Muscle layer of colon (tissue), 2 donors: Measurements from ENCODE around the gene PPM1D.
"Not testable (repeated sequence)": the region's sequence is repeated elsewhere in the genome, so short reads cannot be mapped to it uniquely, and the experiment has no call there.

Experiments used
- H3K27ac ChIP-seq: one replicate; pipeline ENCODE4 v1.7.0; 2013; ENCODE audit warnings: low read depth, mild to moderate bottlenecking, low read length, moderate library complexity
- H3K27me3 ChIP-seq, 2 donors: one replicate each; pipeline ENCODE4 v1.7.0; 2013; ENCODE audit warnings: low read length in 2 of 2, mild to moderate bottlenecking in 2 of 2; ENCODE audit not compliant: insufficient read depth in 2 of 2, control insufficient read depth in 1 of 2
- H3K36me3 ChIP-seq: one replicate; pipeline ENCODE4 v1.7.0; 2013; ENCODE audit warnings: mild to moderate bottlenecking, low read length; ENCODE audit not compliant: insufficient read depth
- H3K4me1 ChIP-seq: one replicate; pipeline ENCODE4 v1.7.0; 2013; ENCODE audit warnings: mild to moderate bottlenecking, low read length; ENCODE audit not compliant: insufficient read depth
- H3K4me3 ChIP-seq, 2 donors: one replicate each; pipeline ENCODE4 v1.7.0; 2013; ENCODE audit warnings: low read length in 2 of 2, low read depth in 1 of 2, mild to moderate bottlenecking in 1 of 2, moderate library complexity in 1 of 2
- H3K9ac ChIP-seq: one replicate; pipeline ENCODE4 v1.7.0; 2013; ENCODE audit warnings: low read length
- H3K9me3 ChIP-seq: one replicate; pipeline ENCODE4 v1.7.0; 2013; ENCODE audit warnings: mild to moderate bottlenecking, low read length
- donor health status: abdominal sarcoma.
- donor health status: Adenocarcinoma of cecum.

PPM1D gene

DNA sequence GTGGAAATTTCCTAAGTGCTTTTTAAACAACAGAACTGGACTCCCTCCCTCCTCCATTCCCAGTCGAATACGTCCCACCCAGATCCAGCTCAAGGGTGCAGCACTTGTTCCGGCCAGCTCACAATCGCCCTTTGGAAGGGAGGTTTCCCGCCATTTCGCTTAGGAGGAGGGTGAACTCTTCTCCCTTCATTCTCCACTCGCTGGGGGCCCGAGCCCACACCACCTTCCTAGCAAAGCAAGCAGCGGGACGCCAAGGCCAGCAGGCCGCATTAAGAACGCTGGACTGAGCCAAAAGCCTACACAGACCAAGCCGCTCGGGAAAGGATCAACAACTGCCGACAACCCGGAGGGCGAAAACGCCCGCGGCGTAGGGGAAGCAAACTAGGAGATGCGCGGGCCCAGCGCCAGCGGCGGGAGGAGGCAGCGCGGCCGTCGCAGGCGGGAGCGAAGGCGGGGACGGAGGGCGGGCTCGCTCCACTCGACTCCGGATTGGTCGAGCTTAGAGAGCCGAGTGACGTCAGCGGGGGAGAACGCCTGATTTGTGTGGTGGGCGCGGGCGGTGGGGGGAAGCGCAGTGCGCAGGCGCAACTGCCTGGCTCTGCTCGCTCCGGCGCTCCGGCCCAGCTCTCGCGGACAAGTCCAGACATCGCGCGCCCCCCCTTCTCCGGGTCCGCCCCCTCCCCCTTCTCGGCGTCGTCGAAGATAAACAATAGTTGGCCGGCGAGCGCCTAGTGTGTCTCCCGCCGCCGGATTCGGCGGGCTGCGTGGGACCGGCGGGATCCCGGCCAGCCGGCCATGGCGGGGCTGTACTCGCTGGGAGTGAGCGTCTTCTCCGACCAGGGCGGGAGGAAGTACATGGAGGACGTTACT, at the start of gene PPM1D:
TSS of gene PPM1D (plus strand) at position 574 of the 870 bp plus-strand sequence. CDS start at position 796, 222 bp downstream.
- Histone ChIP-seq H3K36me3 (no peaks in the 10 kb centered on the region), H3K27ac (peak within 1 kb of the TSS; percentile 100), H3K4me1 (peaks cover 15% of the 10 kb centered on the region), H3K9ac (peak within 1 kb of the TSS; percentile 97), H3K4me3 (peak within 1 kb of the TSS; percentile 85 to 92), H3K9me3 (no peaks in the 10 kb centered on the region), H3K27me3 (no peaks in the 10 kb centered on the region)

DNA sequence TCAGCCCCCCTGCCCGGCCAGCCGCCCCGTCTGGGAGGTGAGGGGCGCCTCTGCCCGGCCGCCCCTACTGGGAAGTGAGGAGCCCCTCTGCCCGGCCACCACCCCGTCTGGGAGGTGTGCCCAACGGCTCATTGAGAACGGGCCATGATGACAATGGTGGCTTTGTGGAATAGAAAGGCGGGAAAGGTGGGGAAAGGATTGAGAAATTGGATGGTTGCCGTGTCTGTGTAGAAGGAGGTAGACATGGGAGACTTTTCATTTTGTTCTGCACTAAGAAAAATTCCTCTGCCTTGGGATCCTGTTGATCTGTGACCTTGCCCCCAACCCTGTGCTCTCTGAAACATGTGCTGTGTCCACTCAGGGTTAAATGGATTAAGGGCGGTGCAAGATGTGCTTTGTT, 47.7 kb upstream of the PPM1D start:
- H3K27ac ChIP-seq, H3K4me3 ChIP-seq, H3K9me3 ChIP-seq: not testable (repeated sequence)

DNA sequence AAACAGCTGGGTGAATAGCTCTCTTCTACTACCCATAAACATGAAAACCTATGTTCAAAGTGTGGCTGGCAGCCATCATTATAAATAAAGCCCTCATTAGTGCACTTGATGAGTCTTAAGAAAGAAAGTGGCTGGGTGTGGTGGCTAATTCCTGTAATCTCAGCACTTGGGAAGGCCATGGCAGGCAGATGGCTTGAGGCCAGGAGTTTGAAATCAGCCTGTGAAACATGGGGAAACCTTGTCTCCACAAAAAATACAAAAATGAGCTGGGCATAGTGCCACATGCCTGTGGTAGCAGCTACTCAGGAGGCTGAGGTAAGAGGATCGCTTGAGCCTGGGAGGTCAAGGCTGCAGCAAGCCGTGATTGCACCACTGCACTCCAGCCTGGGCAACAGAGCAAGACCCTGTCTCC, 45.6 kb upstream of the PPM1D start:
- Histone ChIP-seq H3K4me1 (no peaks in the 10 kb centered on the region), H3K27me3 (no peaks in the 10 kb centered on the region), H3K4me3 (no peak overlapping the region), H3K9ac (no peak overlapping the region), H3K27ac (no peak overlapping the region), H3K9me3 (no peaks in the 10 kb centered on the region), H3K36me3 (no peaks in the 10 kb centered on the region)

More for the DNA sequence above, 47.7 kb upstream of the PPM1D start:
- H3K27me3 ChIP-seq, H3K9ac ChIP-seq, H3K36me3 ChIP-seq, H3K4me1 ChIP-seq: not testable (repeated sequence)

DNA sequence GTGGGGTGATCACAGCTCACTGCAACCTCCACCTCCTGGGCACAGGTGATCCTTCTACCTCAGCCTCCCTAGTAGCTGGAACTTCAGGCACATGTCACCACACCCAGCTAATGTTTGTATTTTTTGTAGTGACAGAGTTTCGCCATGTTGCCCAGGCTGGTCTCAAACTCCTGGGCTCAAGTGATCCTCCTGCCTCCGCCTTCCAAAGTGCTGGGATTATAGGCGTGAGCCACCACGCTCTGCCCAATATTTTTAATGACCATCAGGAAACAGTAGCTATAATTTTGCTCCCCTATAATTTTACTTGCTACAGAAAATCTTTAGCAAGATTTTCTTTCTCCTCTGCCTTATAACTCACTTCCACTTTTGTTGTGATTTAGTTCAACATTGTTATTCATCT, 44.2 kb upstream of the PPM1D start:
- Histone ChIP-seq H3K36me3 (no peaks in the 10 kb centered on the region), H3K27me3 (no peaks in the 10 kb centered on the region), H3K4me1 (no peaks in the 10 kb centered on the region), H3K27ac (no peak overlapping the region), H3K9me3 (no peaks in the 10 kb centered on the region), H3K4me3 (no peak overlapping the region), H3K9ac (no peak overlapping the region)

DNA sequence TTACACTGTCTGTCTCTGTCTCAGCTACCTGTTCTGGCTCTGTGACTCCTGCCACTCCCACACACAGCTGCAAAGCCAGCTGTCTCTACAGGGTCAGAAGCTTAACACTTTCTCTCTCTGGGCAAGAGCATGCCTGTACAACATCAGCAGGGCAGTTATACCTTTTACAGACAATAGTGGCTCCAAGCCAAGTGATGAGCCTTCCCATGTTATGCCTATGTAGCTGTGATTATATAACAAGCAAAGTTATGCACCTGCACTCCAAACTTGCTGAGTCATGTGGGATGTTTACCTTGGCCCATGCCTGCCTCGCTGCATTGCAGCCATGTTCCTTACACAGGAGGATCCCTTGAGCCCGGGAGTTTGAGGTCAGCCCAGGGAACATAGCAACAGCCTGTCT, 42.2 kb upstream of the PPM1D start:
- Histone ChIP-seq H3K9ac (no peak overlapping the region), H3K9me3 (no peaks in the 10 kb centered on the region), H3K4me1 (no peaks in the 10 kb centered on the region), H3K36me3 (no peaks in the 10 kb centered on the region), H3K4me3 (no peak overlapping the region), H3K27me3 (no peaks in the 10 kb centered on the region), H3K27ac (no peak overlapping the region)

DNA sequence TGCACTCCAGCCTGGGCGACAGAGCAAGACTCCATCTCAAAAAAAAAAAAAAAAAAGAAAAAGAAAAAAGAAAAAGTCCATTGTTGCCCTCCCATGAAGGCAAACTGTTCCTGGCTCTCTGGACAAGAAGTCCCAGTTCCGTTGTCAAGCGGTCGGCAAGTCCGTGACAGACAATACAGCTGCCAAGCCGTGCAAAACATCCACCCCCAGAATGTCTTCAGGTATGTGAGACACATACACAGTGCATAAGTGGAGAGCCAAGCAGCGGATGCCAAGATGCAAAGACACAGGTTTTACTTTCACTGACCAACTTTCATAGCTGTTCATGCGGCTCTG, 40.4 kb upstream of the PPM1D start:
- no peaks in the 10 kb centered on the region for H3K27me3 ChIP-seq
- no peaks in the 10 kb centered on the region for H3K36me3 ChIP-seq
- H3K27ac ChIP-seq, result no peak overlapping the region
- H3K4me3 ChIP-seq, result no peak overlapping the region
- H3K4me1 ChIP-seq, result no peaks in the 10 kb centered on the region
- no peaks in the 10 kb centered on the region for H3K9me3 ChIP-seq
- H3K9ac ChIP-seq, result no peak overlapping the region

DNA sequence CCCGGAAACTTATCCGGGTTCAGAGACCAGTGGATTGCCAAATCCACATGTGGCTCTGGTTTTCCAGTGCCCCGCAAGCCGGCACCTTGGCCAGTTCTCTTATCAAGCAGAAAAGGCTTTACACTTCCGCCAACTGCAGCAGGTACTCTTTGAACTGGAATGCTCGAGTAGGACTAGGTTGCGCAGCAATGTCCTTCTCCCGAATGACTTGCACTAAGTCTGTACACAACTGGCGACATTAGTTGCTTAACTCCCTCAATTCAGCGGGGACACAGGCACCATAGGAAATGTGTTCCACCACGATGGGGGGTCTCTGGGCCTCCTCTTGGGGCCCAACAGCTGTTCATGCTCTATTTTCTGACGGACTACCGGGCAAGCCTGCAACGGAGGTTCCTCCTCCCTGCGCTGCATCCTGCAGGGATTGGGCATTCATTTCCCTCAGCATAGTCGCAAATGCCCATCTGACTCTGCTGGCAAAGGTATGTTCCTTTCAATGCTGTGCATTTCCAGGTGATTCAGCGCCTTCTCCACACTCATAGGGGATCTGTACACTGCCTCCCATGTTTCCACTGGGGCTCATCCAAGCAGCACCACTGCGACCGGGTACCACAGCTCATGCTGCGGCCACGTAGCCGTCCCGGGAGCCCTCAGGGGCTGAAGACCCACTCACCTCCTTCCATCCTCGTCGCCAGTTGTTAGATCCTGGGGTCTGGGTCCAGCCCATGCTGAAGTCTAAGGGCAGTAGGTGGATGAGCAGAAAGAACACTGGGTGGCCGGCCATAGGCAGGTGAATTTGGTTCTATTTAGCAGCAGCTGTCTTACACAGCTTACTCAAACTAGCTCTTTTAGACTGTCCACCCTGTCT, 39.8 kb upstream of the PPM1D start:
- Histone ChIP-seq H3K36me3 (no peaks in the 10 kb centered on the region), H3K4me1 (no peaks in the 10 kb centered on the region), H3K9ac (no peak overlapping the region), H3K27ac (no peak overlapping the region), H3K9me3 (no peaks in the 10 kb centered on the region), H3K27me3 (no peaks in the 10 kb centered on the region), H3K4me3 (no peak overlapping the region)

DNA sequence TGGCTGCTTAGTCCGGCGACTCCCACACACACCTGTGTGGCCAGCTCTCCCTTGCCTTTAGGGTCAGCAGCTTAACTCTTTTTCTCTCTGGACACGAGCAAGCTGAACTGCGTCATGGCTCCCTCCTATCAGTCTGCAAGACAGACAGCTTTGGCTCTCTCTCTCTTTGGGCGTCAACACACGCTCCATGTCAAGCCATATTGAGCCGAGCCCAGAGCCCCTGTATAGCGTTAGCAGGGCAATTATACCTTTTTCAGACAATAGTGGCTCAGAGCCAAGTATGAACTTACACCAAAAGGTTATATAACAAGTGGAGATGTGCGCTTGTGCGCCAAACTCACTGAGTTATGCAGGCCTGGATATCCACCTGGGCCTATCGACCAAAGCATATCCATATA, 39.1 kb upstream of the PPM1D start:
- Histone ChIP-seq H3K27ac (no peak overlapping the region), H3K4me1 (no peaks in the 10 kb centered on the region), H3K9me3 (no peaks in the 10 kb centered on the region), H3K4me3 (no peak overlapping the region), H3K27me3 (no peaks in the 10 kb centered on the region), H3K36me3 (no peaks in the 10 kb centered on the region), H3K9ac (no peak overlapping the region)

DNA sequence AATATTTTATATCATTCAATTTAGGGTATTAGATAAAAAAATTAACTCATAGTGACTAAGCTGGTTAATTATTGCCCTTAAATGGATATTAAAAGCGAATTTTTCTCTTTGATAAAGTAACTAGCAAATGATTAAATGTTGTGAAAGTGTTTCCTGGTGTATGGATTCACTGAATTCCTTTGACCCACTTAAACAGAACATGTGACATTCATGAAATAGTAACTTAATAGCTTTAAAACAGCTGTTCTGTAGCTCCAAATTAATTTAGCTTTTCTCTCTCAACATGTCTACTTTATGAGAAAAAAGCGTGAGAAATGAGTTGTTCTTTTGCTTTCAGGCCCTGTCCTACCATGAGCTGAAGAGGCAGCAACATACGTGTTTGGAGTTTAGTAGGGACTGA, 37.6 kb upstream of the PPM1D start:
- H3K9me3 ChIP-seq, result no peaks in the 10 kb centered on the region
- no peaks in the 10 kb centered on the region for H3K36me3 ChIP-seq
- H3K4me1 ChIP-seq, result no peaks in the 10 kb centered on the region
- no peak overlapping the region for H3K9ac ChIP-seq
- no peaks in the 10 kb centered on the region for H3K27me3 ChIP-seq
- H3K4me3 ChIP-seq, result no peak overlapping the region
- H3K27ac ChIP-seq, result no peak overlapping the region

DNA sequence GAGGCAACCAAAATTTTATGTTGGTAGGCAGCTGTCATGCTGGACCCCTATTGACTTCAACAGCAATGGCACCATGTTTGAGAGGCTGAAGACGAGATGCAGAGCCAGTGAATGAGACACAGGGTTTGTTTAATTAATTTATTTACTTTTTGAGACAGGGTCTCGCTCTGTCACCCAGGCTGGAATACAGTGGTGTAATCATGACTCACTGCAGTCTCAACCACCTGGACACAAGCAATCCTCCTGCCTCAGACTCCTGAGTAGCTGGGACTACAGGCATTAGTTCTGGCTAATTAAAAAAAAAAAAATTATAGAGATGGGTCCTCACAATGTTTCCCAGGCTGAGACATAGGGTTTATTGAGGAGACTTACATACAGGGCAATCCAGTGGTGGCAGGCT, 36.2 kb upstream of the PPM1D start:
- Histone ChIP-seq H3K9ac (no peak overlapping the region), H3K27ac (no peak overlapping the region), H3K36me3 (no peaks in the 10 kb centered on the region)

DNA sequence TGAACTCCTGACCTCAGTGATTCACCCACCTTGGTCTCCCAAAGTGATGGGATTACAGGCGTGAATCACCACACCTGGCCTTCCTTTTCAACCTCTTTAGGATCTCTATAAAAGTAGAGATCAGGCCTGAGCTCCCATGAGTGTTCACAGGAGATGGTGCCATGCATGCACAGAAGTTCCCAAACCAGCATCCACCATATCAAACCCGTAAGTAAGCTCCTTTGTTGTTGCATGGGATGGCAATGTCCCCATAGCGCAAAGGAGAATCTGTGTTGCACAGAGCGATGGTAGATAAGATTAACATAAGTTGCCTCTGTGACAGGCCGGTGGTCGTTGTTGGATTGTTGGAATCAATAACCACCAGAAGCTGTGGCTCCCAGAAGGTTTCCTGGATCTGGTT, 34.8 kb upstream of the PPM1D start:
- Histone ChIP-seq H3K4me1 (peaks cover 3% of the 10 kb centered on the region), H3K36me3 (no peaks in the 10 kb centered on the region), H3K4me3 (no peak overlapping the region), H3K9me3 (no peaks in the 10 kb centered on the region), H3K27ac (no peak overlapping the region), H3K27me3 (no peaks in the 10 kb centered on the region), H3K9ac (no peak overlapping the region)

More for the DNA sequence above, 36.2 kb upstream of the PPM1D start:
- H3K9me3 ChIP-seq, result no peaks in the 10 kb centered on the region
- H3K4me1 ChIP-seq, result no peaks in the 10 kb centered on the region
- no peaks in the 10 kb centered on the region for H3K27me3 ChIP-seq
- H3K4me3 ChIP-seq, result no peak overlapping the region
